ENCODE data around the gene ZBTB2. TPM values are rescaled to one million over a fixed set of nuclear protein-coding genes. Genes with fewer than 3 reads are reported as not detected.

The ZBTB2 gene
- total and polyA plus RNA-seq, 10 donors = 11.0 to 19.1 (median 14.1) TPM

GRCh38 chr6:151341476-151342195 is 49.7 kb downstream of the ZBTB2 start:
- TF ChIP-seq POLR2A (IDR thresholded peaks at IDR 0.05) (no peak), POLR2AphosphoS5 (IDR thresholded peaks at IDR 0.05) (no peak)
- TF ChIP-seq, protein P1, sequence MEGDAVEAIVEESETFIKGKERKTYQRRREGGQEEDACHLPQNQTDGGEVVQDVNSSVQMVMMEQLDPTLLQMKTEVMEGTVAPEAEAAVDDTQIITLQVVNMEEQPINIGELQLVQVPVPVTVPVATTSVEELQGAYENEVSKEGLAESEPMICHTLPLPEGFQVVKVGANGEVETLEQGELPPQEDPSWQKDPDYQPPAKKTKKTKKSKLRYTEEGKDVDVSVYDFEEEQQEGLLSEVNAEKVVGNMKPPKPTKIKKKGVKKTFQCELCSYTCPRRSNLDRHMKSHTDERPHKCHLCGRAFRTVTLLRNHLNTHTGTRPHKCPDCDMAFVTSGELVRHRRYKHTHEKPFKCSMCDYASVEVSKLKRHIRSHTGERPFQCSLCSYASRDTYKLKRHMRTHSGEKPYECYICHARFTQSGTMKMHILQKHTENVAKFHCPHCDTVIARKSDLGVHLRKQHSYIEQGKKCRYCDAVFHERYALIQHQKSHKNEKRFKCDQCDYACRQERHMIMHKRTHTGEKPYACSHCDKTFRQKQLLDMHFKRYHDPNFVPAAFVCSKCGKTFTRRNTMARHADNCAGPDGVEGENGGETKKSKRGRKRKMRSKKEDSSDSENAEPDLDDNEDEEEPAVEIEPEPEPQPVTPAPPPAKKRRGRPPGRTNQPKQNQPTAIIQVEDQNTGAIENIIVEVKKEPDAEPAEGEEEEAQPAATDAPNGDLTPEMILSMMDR (IDR thresholded peaks at IDR 0.05 in 8 of 11, conservative IDR thresholded peaks at IDR 0.05 in 3 of 11) = no peak
- intact Hi-C loops (cut with DNase I; ENCODE audit: low total_unique reads) = no loop called here
- Histone ChIP-seq H3K36me3 (peaks cover 0 to 6% (median 0%) of the 10 kb centered on the region in 6 donors), H3K4me1 (peaks cover 0 to 6% (median 0%) of the 10 kb centered on the region in 6 donors), H3K9me3 (no peaks in the 10 kb centered on the region), H3K27me3 (replicated peaks in 1 of 7) (no peaks in the 10 kb centered on the region), H3K4me3 (no peak overlapping the region), H3K27ac (no peak overlapping the region)
- no peak for DNase-seq
- 95 to 97% (median 95%) methylated on average over 34 to 52 of the region's 52 CpGs for WGBS, 5 donors

DNA sequence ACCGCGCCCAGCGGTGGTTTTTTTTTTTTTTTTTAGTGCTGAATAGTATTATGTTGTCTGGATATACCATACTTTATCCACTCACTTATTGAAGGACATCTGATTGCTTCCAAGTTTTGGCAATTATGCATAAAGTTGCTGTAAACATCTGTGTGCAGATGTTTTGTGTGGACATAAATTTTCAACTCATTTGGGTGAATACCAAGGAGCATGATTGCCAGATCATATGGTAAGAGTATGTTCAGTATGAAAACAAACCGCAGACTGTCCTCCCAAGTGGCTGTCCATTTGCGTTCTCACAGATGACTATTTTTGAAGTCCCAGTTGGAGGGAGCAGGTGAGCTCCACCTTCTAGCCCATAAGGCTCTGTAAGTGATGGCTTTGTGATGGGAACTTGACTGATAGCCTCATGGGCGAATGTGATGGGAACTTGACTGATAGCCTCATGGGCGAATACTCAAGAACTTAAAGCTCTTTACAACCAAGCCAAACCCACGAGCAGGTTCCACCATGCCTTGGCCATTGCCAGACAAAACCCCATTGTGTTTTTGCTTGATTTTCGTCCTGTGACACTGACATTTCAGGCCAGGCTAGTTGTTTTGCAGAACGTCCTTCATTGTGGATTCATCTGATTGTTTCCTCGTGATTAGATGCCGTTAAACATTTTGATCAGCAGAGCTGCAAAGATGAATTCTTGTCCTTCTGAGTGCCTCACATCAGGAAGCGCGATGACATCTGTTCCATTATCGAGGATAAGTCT is 51.0 kb downstream of the ZBTB2 start:
- Histone ChIP-seq H3K9me3 (peaks cover 0 to 3% (median 0%) of the 10 kb centered on the region in 8 donors), H3K27me3 (replicated peaks in 1 of 7) (no peaks in the 10 kb centered on the region), H3K36me3 (peaks cover 0 to 6% (median 0%) of the 10 kb centered on the region in 6 donors), H3K27ac (no peak overlapping the region), H3K4me1 (no peaks in the 10 kb centered on the region), H3K4me3 (no peak overlapping the region)
- DNase-seq = no peak
- TF ChIP-seq, protein P1 (IDR thresholded peaks at IDR 0.05 in 8 of 11, conservative IDR thresholded peaks at IDR 0.05 in 3 of 11) = no peak
- no peak for TF ChIP-seq POLR2A (IDR thresholded peaks at IDR 0.05)
- TF ChIP-seq POLR2AphosphoS5 (IDR thresholded peaks at IDR 0.05) = no peak
- WGBS, 5 donors = 85 to 94% (median 92%) methylated on average over 15 of the region's 15 CpGs
- intact Hi-C loops (cut with DNase I; ENCODE audit: low total_unique reads) = no loop called here

DNA sequence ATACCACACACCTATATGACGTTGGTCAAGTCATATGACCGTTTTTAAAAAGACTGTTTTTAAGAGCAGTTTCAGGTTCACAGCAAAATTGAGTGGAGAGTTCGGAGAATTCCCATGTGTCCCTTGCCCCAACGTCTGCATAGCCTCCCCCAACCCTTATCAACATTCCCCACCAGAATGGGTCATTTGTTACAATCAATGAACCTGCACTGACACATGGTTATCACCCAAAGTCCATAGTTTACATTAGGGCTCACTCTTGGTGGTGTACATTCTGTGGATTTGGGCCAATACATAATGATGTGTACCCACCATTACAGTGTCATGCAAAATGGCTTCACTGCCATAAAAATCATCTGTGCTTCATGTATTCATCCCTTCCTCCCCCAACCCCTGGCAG is 52.0 kb downstream of the ZBTB2 start:
- peaks cover 0 to 3% (median 0%) of the 10 kb centered on the region in 8 donors for H3K9me3 ChIP-seq
- peaks cover 0 to 6% (median 0%) of the 10 kb centered on the region in 6 donors for H3K4me1 ChIP-seq
- TF ChIP-seq, protein P1 (IDR thresholded peaks at IDR 0.05 in 8 of 11, conservative IDR thresholded peaks at IDR 0.05 in 3 of 11) = no peak
- TF ChIP-seq POLR2AphosphoS5 (IDR thresholded peaks at IDR 0.05) = no peak
- no peaks in the 10 kb centered on the region for H3K27me3 ChIP-seq (replicated peaks in 1 of 7)
- no peak overlapping the region for H3K27ac ChIP-seq
- whole genome bisulfite sequencing, 5 donors = 66 to 85% (median 78%) methylated on average over 4 of the region's 4 CpGs
- no peak overlapping the region for H3K4me3 ChIP-seq
- peaks cover 0 to 6% (median 0%) of the 10 kb centered on the region in 6 donors for H3K36me3 ChIP-seq
- intact Hi-C loops (cut with DNase I; ENCODE audit: low total_unique reads) = no loop called here
- no peak for DNase-seq

GRCh38 chr6:151338651-151339200 is 52.6 kb downstream of the ZBTB2 start:
- H3K9me3 ChIP-seq = peaks cover 0 to 3% (median 0%) of the 10 kb centered on the region in 8 donors
- intact Hi-C loops (cut with DNase I; ENCODE audit: low total_unique reads) = no loop called here
- peaks cover 0 to 6% (median 0%) of the 10 kb centered on the region in 6 donors for H3K36me3 ChIP-seq
- H3K4me3 ChIP-seq = no peak overlapping the region
- DNase-seq = no peak
- no peak overlapping the region for H3K27ac ChIP-seq
- WGBS, 5 donors = 86 to 91% (median 88%) methylated on average over 11 of the region's 11 CpGs
- H3K27me3 ChIP-seq (replicated peaks in 1 of 7) = no peaks in the 10 kb centered on the region
- TF ChIP-seq, protein P1 (IDR thresholded peaks at IDR 0.05 in 8 of 11, conservative IDR thresholded peaks at IDR 0.05 in 3 of 11) = no peak
- TF ChIP-seq POLR2AphosphoS5 (IDR thresholded peaks at IDR 0.05) = no peak
- no peak for TF ChIP-seq POLR2A (IDR thresholded peaks at IDR 0.05)
- peaks cover 0 to 6% (median 0%) of the 10 kb centered on the region in 6 donors for H3K4me1 ChIP-seq

Measured in spleen (tissue), 11 donors.